CD4-positive, alpha-beta memory T cell (primary cell): Measurements from ENCODE around the gene WHRN. TPM values are rescaled to one million over a fixed set of nuclear protein-coding genes. Genes with fewer than 3 reads are reported as not detected.

Experiments
- CTCF ChIA-PET: fragments of 350-600 bp; sonication (Branson Sonifier 250); formaldehyde crosslinking; loops from one replicate; lab custom pipeline; 2021; ENCODE audit warnings: inconsistent platforms; ENCODE audit not compliant: partially characterized antibody; lab: Charles Lee
- POLR2A ChIA-PET: fragments of 350-600 bp; sonication (Branson Sonifier 250); formaldehyde crosslinking; loops from one replicate; lab custom pipeline; 2021; ENCODE audit not compliant: partially characterized antibody; lab: Charles Lee
- DNase-seq, 5 donors: peaks; one replicate each; pipeline versions ENCODE4 v3.0.0 to v3.0.0-alpha.2; 2020 to 2022; ENCODE audit warnings: mixed read lengths in 1 of 5
- H3K27ac ChIP-seq: one replicate; pipeline ENCODE4 v1.7.0; 2013; ENCODE audit warnings: low read depth, low read length
- H3K27me3 ChIP-seq: 2 replicates; pipeline ENCODE4 v1.7.0; 2013; ENCODE audit warnings: mild to moderate bottlenecking, low read length, moderate library complexity; ENCODE audit not compliant: insufficient read depth
- H3K36me3 ChIP-seq: 2 replicates; pipeline ENCODE4 v1.7.0; 2013; ENCODE audit warnings: mild to moderate bottlenecking, low read length, moderate library complexity; ENCODE audit not compliant: insufficient read depth
- H3K4me1 ChIP-seq: 2 replicates; pipeline ENCODE4 v1.7.0; 2013; ENCODE audit warnings: mild to moderate bottlenecking, low read length, moderate library complexity; ENCODE audit not compliant: insufficient read depth
- H3K4me3 ChIP-seq, 2 donors: one replicate each; pipeline ENCODE4 v1.7.0; 2013; ENCODE audit warnings: low read length in 2 of 2, mild to moderate bottlenecking in 1 of 2
- H3K9me3 ChIP-seq, 2 donors: one replicate each; pipeline ENCODE4 v1.7.0; 2013; ENCODE audit warnings: low read length in 2 of 2, control low read depth in 1 of 2; ENCODE audit not compliant: control insufficient read depth in 1 of 2
- H3K27ac Mint-ChIP-seq, 7 donors: one replicate each; pipeline ENCODE4 v1.8.0; 2020 to 2021; ENCODE audit warnings: mixed read lengths in 7 of 7, mild to moderate bottlenecking in 6 of 7, inconsistent platforms in 3 of 7, moderate library complexity in 3 of 7
- H3K27me3 Mint-ChIP-seq, 2 donors: one replicate each; pipeline ENCODE4 v1.8.0; 2020 to 2021; ENCODE audit warnings: mixed read lengths in 2 of 2
- H3K36me3 Mint-ChIP-seq, 2 donors: one replicate each; pipeline ENCODE4 v1.8.0; 2020 to 2021; ENCODE audit warnings: mixed read lengths in 2 of 2, inconsistent platforms in 1 of 2, mild to moderate bottlenecking in 1 of 2
- H3K4me1 Mint-ChIP-seq, 4 donors: one replicate each; pipeline ENCODE4 v1.8.0; 2020 to 2021; ENCODE audit warnings: mixed read lengths in 4 of 4, mild to moderate bottlenecking in 1 of 4
- H3K4me3 Mint-ChIP-seq, 8 donors: one replicate each; pipeline ENCODE4 v1.8.0; 2020 to 2021; ENCODE audit warnings: mixed read lengths in 8 of 8, mild to moderate bottlenecking in 7 of 8, moderate library complexity in 6 of 8, inconsistent platforms in 3 of 8
- H3K9me3 Mint-ChIP-seq, 8 donors: one replicate each; pipeline ENCODE4 v1.8.0; 2020 to 2021; ENCODE audit warnings: mixed read lengths in 8 of 8, mild to moderate bottlenecking in 5 of 8, inconsistent platforms in 3 of 8, moderate library complexity in 1 of 8
- intact Hi-C: fragments of 100-400 bp; cut with micrococcal nuclease; formaldehyde crosslinking; loops from one replicate; pipeline ENCODE4 v1.15.1; 2023
- polyA plus RNA-seq, 2 donors: library from polyadenylated mRNA; unstranded; fragments of 300-500 nt; fragmentation: Illumina TruSeq; gene quantifications; one replicate each; pipeline ENCODE4 v1.2.3, GENCODE V29; 2021
- total RNA-seq, 2 experiments: library from RNA; stranded (reverse); gene quantifications; one replicate each; pipeline ENCODE4 v1.2.3, GENCODE V29; 2021

The WHRN gene
- total and polyA plus RNA-seq, 4 experiments from 2014 or later, result 0.24 to 10.1 (median 5.0) TPM

GRCh38 chr9:114545055-114545454, 39.8 kb upstream of the WHRN start:
- DNase-seq, result no peak
- Mint-ChIP-seq H3K36me3 (no peaks in the 10 kb centered on the region), H3K9me3 (peaks cover 0 to 9% (median 0%) of the 10 kb centered on the region in 8 donors), H3K4me3 (no peak overlapping the region), H3K27me3 (peaks cover 6 to 20% of the 10 kb centered on the region in 2 donors), H3K4me1 (no peaks in the 10 kb centered on the region), H3K27ac (no peak overlapping the region)
- H3K27me3 ChIP-seq, result no peaks in the 10 kb centered on the region
- ChIA-PET CTCF (interaction anchor here (1.3 kb wide), 1 partner anchor 108 kb away, joined by 3 read pairs; no protein-coding TSS in a partner anchor), POLR2A (no interaction called here)
- intact Hi-C loops, result no loop called here
- no peaks in the 10 kb centered on the region for H3K4me1 ChIP-seq
- H3K9me3 ChIP-seq, result no peaks in the 10 kb centered on the region
- H3K27ac ChIP-seq, result no peak overlapping the region
- no peaks in the 10 kb centered on the region for H3K36me3 ChIP-seq
- H3K4me3 ChIP-seq, result no peak overlapping the region

GRCh38 chr9:114539701-114540380, 34.6 kb upstream of the WHRN start:
- H3K9me3 Mint-ChIP-seq, result peaks cover 0 to 2% (median 0%) of the 10 kb centered on the region in 8 donors
- H3K27me3 Mint-ChIP-seq, result peaks cover 0 to 4% of the 10 kb centered on the region in 2 donors
- peaks cover 4 to 8% (median 5%) of the 10 kb centered on the region in 4 donors for H3K4me1 Mint-ChIP-seq
- H3K4me3 Mint-ChIP-seq, result no peak overlapping the region
- ChIA-PET CTCF (interaction anchor here (0.7 to 4.9 kb wide), 6 partner anchors 11 to 417 kb away, joined by 3 to 53 read pairs (median 6); no protein-coding TSS in a partner anchor), POLR2A (no interaction called here)
- Histone ChIP-seq H3K4me1 (no peaks in the 10 kb centered on the region), H3K4me3 (no peak overlapping the region), H3K27me3 (no peaks in the 10 kb centered on the region), H3K27ac (no peak overlapping the region), H3K9me3 (no peaks in the 10 kb centered on the region), H3K36me3 (no peaks in the 10 kb centered on the region)
- intact Hi-C loops, result no loop called here
- no peak for DNase-seq
- no peaks in the 10 kb centered on the region for H3K36me3 Mint-ChIP-seq
- H3K27ac Mint-ChIP-seq, result no peak overlapping the region

DNA sequence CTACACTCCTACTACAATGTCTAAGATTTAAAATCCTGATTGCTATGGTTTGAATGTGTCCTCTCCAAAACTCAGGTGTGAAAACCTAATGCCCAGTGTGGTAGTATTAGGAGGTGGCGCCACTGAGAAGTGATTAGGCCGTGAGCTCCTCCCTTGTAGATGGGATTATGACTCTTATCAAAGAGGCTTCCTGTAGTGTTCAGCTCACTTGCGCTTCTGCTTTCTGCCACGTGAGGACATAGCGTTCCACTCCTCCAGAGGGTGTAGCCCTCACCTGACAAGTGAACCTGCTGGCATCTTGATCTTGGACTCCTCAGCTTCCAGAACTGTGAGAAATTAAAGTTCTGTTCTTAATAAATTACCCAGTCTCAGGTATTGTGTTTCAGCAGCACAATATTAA, 33.0 kb upstream of the WHRN start:
- Mint-ChIP-seq H3K4me1 (peaks cover 4 to 8% (median 5%) of the 10 kb centered on the region in 4 donors), H3K9me3 (peaks cover 0 to 4% (median 0%) of the 10 kb centered on the region in 8 donors), H3K27me3 (peaks cover 0 to 2% of the 10 kb centered on the region in 2 donors), H3K36me3 (no peaks in the 10 kb centered on the region), H3K4me3 (no peak overlapping the region), H3K27ac (peak overlapping the region in 5 of 7 donors; percentile 8 to 37 (median 24))
- H3K4me1 ChIP-seq, result no peaks in the 10 kb centered on the region
- ChIA-PET POLR2A (interaction anchor here (0.8 to 1.1 kb wide), 2 partner anchors 115 to 150 kb away, joined by 3 to 4 read pairs; partner anchors contain the start of gene AKNA), CTCF (interaction anchor here (0.7 to 4.9 kb wide), 12 partner anchors 9 to 133 kb away, joined by 3 to 53 read pairs (median 4); partner anchors contain the start of genes ATP6V1G1 and WHRN)
- H3K9me3 ChIP-seq, result no peaks in the 10 kb centered on the region
- no peaks in the 10 kb centered on the region for H3K36me3 ChIP-seq
- H3K4me3 ChIP-seq, result no peak overlapping the region
- DNase-seq, result peak in 4 of 5 donors; percentile 17 to 34 (median 21)
- no peaks in the 10 kb centered on the region for H3K27me3 ChIP-seq
- no peak overlapping the region for H3K27ac ChIP-seq
- intact Hi-C loops, result loop anchor here (1.0 kb wide), 1 partner anchor 115 kb away; no protein-coding TSS in a partner anchor

DNA sequence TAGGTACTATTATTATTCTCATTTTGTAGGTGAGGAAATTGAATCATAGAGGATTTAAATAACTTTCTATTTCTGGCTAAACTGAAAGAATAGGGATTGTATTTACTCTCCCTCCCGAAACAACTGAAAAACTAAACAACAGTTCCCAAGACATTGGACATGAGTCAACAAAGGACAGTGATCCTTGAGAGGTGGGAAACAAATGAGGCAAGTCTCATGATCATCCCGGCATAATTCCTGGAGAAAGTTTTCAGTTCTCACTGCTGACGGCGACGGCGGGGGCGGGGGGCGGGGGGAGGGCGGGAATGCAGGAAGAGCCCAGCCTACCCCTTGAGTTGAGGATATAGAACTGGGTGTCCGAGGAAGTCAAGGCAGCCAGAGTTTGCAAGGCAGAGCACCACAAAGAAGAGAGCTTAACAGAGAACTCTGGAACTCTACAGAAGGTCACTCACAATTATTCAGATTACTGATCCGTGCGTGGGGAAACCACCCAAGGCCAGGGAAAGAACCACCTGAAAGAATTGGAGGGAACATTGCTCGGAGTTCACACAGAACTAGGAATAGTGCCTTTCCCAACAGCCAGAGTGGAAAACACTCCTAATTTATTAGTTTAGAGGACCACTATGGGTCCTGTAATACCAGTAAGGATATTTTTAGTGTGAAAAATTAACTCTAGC, 27.4 kb upstream of the WHRN start:
- H3K27me3 Mint-ChIP-seq, result peaks cover 1 to 3% of the 10 kb centered on the region in 2 donors
- Histone ChIP-seq H3K4me1 (no peaks in the 10 kb centered on the region), H3K4me3 (no peak overlapping the region), H3K36me3 (no peaks in the 10 kb centered on the region), H3K9me3 (no peaks in the 10 kb centered on the region), H3K27ac (no peak overlapping the region), H3K27me3 (no peaks in the 10 kb centered on the region)
- ChIA-PET CTCF (interaction anchor here (1.1 to 1.4 kb wide), 3 partner anchors 121 to 148 kb away, joined by 3 read pairs; no protein-coding TSS in a partner anchor), POLR2A (no interaction called here)
- no peaks in the 10 kb centered on the region for H3K36me3 Mint-ChIP-seq
- no peak overlapping the region for H3K4me3 Mint-ChIP-seq
- H3K27ac Mint-ChIP-seq, result no peak overlapping the region
- intact Hi-C loops, result no loop called here
- no peak for DNase-seq
- peaks cover 0 to 6% (median 0%) of the 10 kb centered on the region in 8 donors for H3K9me3 Mint-ChIP-seq
- H3K4me1 Mint-ChIP-seq, result peaks cover 0 to 1% (median 0%) of the 10 kb centered on the region in 4 donors

DNA sequence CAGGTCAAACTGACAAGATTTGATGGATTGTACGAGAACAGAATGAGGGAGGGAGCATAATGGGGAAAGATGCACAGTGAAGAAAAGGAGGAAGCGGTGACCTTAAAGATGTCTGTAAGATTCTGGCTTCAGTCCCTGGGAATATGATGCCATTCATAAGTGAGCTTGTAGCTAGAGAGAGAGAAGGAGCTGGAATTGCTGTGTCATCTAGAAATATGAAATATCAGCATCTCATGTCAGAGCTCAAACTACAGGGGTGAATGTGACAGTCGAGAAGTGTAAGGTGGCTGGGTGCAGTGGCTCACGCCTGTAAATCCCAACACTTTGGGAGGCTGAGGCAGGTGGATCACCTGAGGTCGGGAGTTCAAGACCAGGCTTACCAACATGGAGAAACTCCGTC, 24.0 kb upstream of the WHRN start:
- CTCF ChIA-PET, result interaction anchor here (1.6 to 1.7 kb wide), 3 partner anchors 9 to 123 kb away, joined by 3 to 6 read pairs (median 5); no protein-coding TSS in a partner anchor
- no peak overlapping the region for H3K27ac Mint-ChIP-seq
- Histone ChIP-seq H3K9me3 (no peaks in the 10 kb centered on the region), H3K27me3 (peaks cover 2% of the 10 kb centered on the region), H3K4me3 (no peak overlapping the region), H3K36me3 (no peaks in the 10 kb centered on the region), H3K4me1 (no peaks in the 10 kb centered on the region), H3K27ac (no peak overlapping the region)
- H3K27me3 Mint-ChIP-seq, result peaks cover 5 to 14% of the 10 kb centered on the region in 2 donors
- intact Hi-C loops, result no loop called here
- peaks cover 0 to 4% (median 0%) of the 10 kb centered on the region in 8 donors for H3K9me3 Mint-ChIP-seq
- DNase-seq, result no peak
- no peaks in the 10 kb centered on the region for H3K36me3 Mint-ChIP-seq
- H3K4me1 Mint-ChIP-seq, result no peaks in the 10 kb centered on the region
- H3K4me3 Mint-ChIP-seq, result no peak overlapping the region
- POLR2A ChIA-PET, result no interaction called here

GRCh38 chr9:114526807-114527206, 21.5 kb upstream of the WHRN start:
- H3K4me3 Mint-ChIP-seq, result no peak overlapping the region
- no peaks in the 10 kb centered on the region for H3K4me1 Mint-ChIP-seq
- H3K36me3 Mint-ChIP-seq, result no peaks in the 10 kb centered on the region
- H3K4me3 ChIP-seq, result no peak overlapping the region
- H3K27ac Mint-ChIP-seq, result no peak overlapping the region
- no peaks in the 10 kb centered on the region for H3K9me3 ChIP-seq
- intact Hi-C loops, result no loop called here
- no peak overlapping the region for H3K27ac ChIP-seq
- peaks cover 2% of the 10 kb centered on the region for H3K27me3 ChIP-seq
- peaks cover 14 to 29% of the 10 kb centered on the region in 2 donors for H3K27me3 Mint-ChIP-seq
- no peaks in the 10 kb centered on the region for H3K36me3 ChIP-seq
- CTCF ChIA-PET, result interaction anchor here (0.9 kb wide), 1 partner anchor 8 kb away, joined by 3 read pairs; no protein-coding TSS in a partner anchor
- DNase-seq, result no peak
- H3K4me1 ChIP-seq, result no peaks in the 10 kb centered on the region
- H3K9me3 Mint-ChIP-seq, result no peaks in the 10 kb centered on the region
- POLR2A ChIA-PET, result no interaction called here

- Mint-ChIP-seq H3K27me3 (peaks cover 21 to 29% of the 10 kb centered on the region in 2 donors), H3K9me3 (no peaks in the 10 kb centered on the region), H3K4me1 (no peaks in the 10 kb centered on the region), H3K36me3 (no peaks in the 10 kb centered on the region), H3K4me3 (no peak overlapping the region), H3K27ac (no peak overlapping the region)
- Histone ChIP-seq H3K27ac (no peak overlapping the region), H3K4me1 (no peaks in the 10 kb centered on the region), H3K4me3 (no peak overlapping the region), H3K36me3 (no peaks in the 10 kb centered on the region), H3K27me3 (peaks cover 2% of the 10 kb centered on the region), H3K9me3 (no peaks in the 10 kb centered on the region)
- POLR2A ChIA-PET, result no interaction called here
- intact Hi-C loops, result no loop called here
- CTCF ChIA-PET, result interaction anchor here (1.2 kb wide), 1 partner anchor 13 kb away, joined by 4 read pairs; no protein-coding TSS in a partner anchor
- no peak for DNase-seq
These were observed 20.2 kb upstream of the WHRN start for GRCh38 chr9:114525513-114525912.
